Calu3 (cell line): ENCODE data around the gene AIFM2. TPM values are rescaled to one million over a fixed set of nuclear protein-coding genes. Genes with fewer than 3 reads are reported as not detected.

ENCODE experiments used
- BruUV-seq: library from RNA; stranded (reverse); fragments of 400-500 nt; replicated peaks from 2 replicates; lab custom pipeline; 2021; lab: Mats Ljungman, UMichigan
- CTCF ChIA-PET: fragments of 300-600 bp; sonication (Branson Sonifier 250); formaldehyde crosslinking; loops from one replicate; lab custom pipeline; 2022; ENCODE audit warnings: antibody characterized with exemption; lab: Charles Lee
- DNase-seq: peaks from one replicate; pipeline ENCODE4 v3.0.0; 2022
- H3K27ac Mint-ChIP-seq: one replicate; pipeline ENCODE4 v1.8.0; 2022; ENCODE audit warnings: mixed read lengths; ENCODE audit not compliant: unreplicated experiment
- H3K27me3 Mint-ChIP-seq: one replicate; pipeline ENCODE4 v1.8.0; 2022; ENCODE audit warnings: mixed read lengths; ENCODE audit not compliant: unreplicated experiment
- H3K36me3 Mint-ChIP-seq: one replicate; pipeline ENCODE4 v1.8.0; 2022; ENCODE audit warnings: mild to moderate bottlenecking, moderate library complexity, mixed read lengths; ENCODE audit not compliant: insufficient read depth, unreplicated experiment
- H3K4me1 Mint-ChIP-seq: one replicate; pipeline ENCODE4 v1.8.0; 2022; ENCODE audit warnings: mild to moderate bottlenecking, low read depth, mixed read lengths; ENCODE audit not compliant: unreplicated experiment
- H3K4me3 Mint-ChIP-seq: one replicate; pipeline ENCODE4 v1.8.0; 2022; ENCODE audit warnings: mild to moderate bottlenecking, low read depth, moderate library complexity, mixed read lengths; ENCODE audit not compliant: unreplicated experiment
- H3K9me3 Mint-ChIP-seq: one replicate; pipeline ENCODE4 v1.8.0; 2022; ENCODE audit warnings: low read depth, mixed read lengths; ENCODE audit not compliant: unreplicated experiment
- CTCF ChIP-seq: fragments of 200-600 bp; IDR thresholded peaks from one replicate; pipeline ENCODE4 v1.8.0; 2022; ENCODE audit warnings: antibody characterized with exemption; ENCODE audit not compliant: unreplicated experiment
- intact Hi-C: fragments of 100-400 bp; cut with micrococcal nuclease; formaldehyde crosslinking; loops from one replicate; pipeline ENCODE4 v1.10.0; 2022; ENCODE audit not compliant: unreplicated experiment
- total RNA-seq: library from RNA; stranded (reverse); gene quantifications from 2 replicates; pipeline ENCODE4 v1.2.3, GENCODE V29; 2022

Gene AIFM2
- total RNA-seq, 1 experiment from 2014 or later: 21.1 TPM

GRCh38 chr10:70120417-70120816 is 12.2 kb downstream of the AIFM2 start:
- Mint-ChIP-seq H3K9me3 (peaks cover 2% of the 10 kb centered on the region), H3K27ac (no peak overlapping the region), H3K27me3 (no peaks in the 10 kb centered on the region), H3K4me3 (no peak overlapping the region), H3K36me3 (peaks cover 15% of the 10 kb centered on the region), H3K4me1 (no peaks in the 10 kb centered on the region)
- CTCF ChIA-PET: interaction anchor here (0.7 to 1.1 kb wide), 2 partner anchors 26 to 240 kb away, joined by 3 to 11 read pairs; partner anchors contain the start of gene TYSND1
- BruUV-seq: no TSS peak
- intact Hi-C loops: no loop called here
- no peak for TF ChIP-seq CTCF
- no peak for DNase-seq

DNA sequence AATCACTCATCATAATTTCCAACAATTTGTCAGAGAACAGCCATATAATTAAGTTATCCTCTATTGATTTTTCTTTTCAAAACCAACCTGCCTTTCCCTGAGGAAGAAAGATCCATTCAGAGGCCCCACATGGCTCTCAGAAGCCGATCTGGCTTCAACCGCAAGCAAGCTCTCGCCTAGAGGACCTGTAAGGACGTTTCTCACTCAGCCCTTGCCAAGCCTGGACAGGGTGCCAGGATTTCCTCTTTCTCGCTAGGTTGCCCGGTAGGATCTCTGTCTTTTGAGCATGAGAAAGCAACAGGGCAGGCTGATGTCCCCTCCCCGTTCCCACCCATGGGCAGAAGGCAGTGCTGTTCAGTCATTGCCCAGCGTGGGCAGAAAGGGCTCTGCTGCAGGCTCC is 13.0 kb downstream of the AIFM2 start:
- Mint-ChIP-seq H3K4me1 (no peaks in the 10 kb centered on the region), H3K27ac (no peak overlapping the region), H3K4me3 (no peak overlapping the region), H3K36me3 (peaks cover 21% of the 10 kb centered on the region), H3K9me3 (no peaks in the 10 kb centered on the region), H3K27me3 (no peaks in the 10 kb centered on the region)
- intact Hi-C loops: no loop called here
- CTCF ChIA-PET: interaction anchor here (1.1 kb wide), 1 partner anchor 27 kb away, joined by 3 read pairs; the partner anchor contains the start of gene TYSND1
- DNase-seq: no peak
- no TSS peak for BruUV-seq
- no peak for TF ChIP-seq CTCF

DNA sequence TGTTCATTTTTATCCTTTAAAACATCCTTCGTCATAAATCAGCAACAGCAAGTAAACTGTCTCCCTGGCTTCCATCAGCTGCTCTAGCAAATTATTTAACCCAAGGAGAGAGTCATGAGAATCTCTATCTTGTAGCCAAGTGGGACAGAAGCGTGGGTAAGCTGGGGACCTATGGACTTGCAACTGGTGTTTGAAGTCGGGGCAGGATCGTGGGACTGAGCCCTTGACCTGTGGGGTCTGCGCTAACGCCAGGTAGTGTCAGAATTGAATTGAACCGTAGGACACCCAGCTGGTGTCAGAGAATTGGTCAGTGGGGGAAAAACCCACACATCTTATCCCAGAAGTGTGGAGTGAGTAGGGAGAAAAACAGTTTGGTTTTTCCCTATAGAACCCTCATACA is 13.4 kb downstream of the AIFM2 start:
- H3K27ac Mint-ChIP-seq: no peak overlapping the region
- intact Hi-C loops: no loop called here
- no peaks in the 10 kb centered on the region for H3K9me3 Mint-ChIP-seq
- CTCF ChIA-PET: interaction anchor here (1.9 kb wide), 1 partner anchor 27 kb away, joined by 7 read pairs; the partner anchor contains the start of gene TYSND1
- H3K36me3 Mint-ChIP-seq: peaks cover 21% of the 10 kb centered on the region
- TF ChIP-seq CTCF: no peak
- BruUV-seq: no TSS peak
- no peak overlapping the region for H3K4me3 Mint-ChIP-seq
- no peak for DNase-seq
- H3K4me1 Mint-ChIP-seq: no peaks in the 10 kb centered on the region
- H3K27me3 Mint-ChIP-seq: no peaks in the 10 kb centered on the region

DNA sequence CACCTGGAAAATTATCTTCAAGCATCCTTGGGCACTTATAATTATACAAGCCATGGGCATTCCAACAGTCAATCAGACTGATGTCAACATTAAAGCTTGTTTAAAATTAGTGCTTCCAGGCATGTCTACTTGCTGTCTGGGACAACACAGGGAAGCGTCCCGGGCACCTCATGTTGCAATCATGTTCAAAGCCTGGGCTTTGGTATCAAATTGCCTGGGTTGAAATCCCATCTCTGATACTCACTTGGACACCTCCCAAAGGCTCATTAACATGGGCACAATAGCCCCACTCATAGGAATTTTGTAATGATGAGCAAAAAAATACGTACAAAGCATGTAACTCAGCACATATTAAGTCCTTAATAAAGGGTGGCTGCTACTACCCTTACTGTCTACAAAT is 14.4 kb downstream of the AIFM2 start:
- CTCF ChIA-PET: interaction anchor here (1.9 kb wide), 1 partner anchor 28 kb away, joined by 7 read pairs; the partner anchor contains the start of gene TYSND1
- no peaks in the 10 kb centered on the region for H3K4me1 Mint-ChIP-seq
- no peak for TF ChIP-seq CTCF
- BruUV-seq: no TSS peak
- no peaks in the 10 kb centered on the region for H3K9me3 Mint-ChIP-seq
- H3K36me3 Mint-ChIP-seq: peaks cover 18% of the 10 kb centered on the region
- no peak overlapping the region for H3K4me3 Mint-ChIP-seq
- H3K27me3 Mint-ChIP-seq: no peaks in the 10 kb centered on the region
- no peak overlapping the region for H3K27ac Mint-ChIP-seq
- intact Hi-C loops: no loop called here
- DNase-seq: no peak
